Gastrocnemius medialis (tissue), 4 donors: ENCODE measurements around the gene FAM114A1. TPM values are rescaled to one million over a fixed set of nuclear protein-coding genes. Genes with fewer than 3 reads are reported as not detected.

Experiments used
- ATAC-seq, 2 donors: fragments of 150-250 bp; one replicate each; pipeline ENCODE4 v1.9.1; 2016
- DNase-seq, 2 donors: peaks; one replicate each; pipeline ENCODE4 v3.0.0-alpha.2; 2019
- H3K27ac ChIP-seq, 4 donors: fragments of 200-600 bp; sonication (generic); 1 replicate in 1 of 4; 2 replicates in 3 of 4; pipeline ENCODE4 v1.5.1; 2016 to 2018; ENCODE audit warnings: mild to moderate bottlenecking in 2 of 4, moderate library complexity in 1 of 4
- H3K27me3 ChIP-seq, 3 donors: fragments of 200-600 bp; sonication (generic) in 2 of 3; 1 replicate in 1 of 3; 2 replicates in 2 of 3; pipeline versions ENCODE4 v1.5.1 to v1.6.0; 2016 to 2019; ENCODE audit warnings: mild to moderate bottlenecking in 1 of 3, moderate library complexity in 1 of 3
- H3K36me3 ChIP-seq, 2 donors: fragments of 200-600 bp; sonication (generic) in 1 of 2; one replicate each; pipeline ENCODE4 v1.5.1; 2017 to 2018
- H3K4me1 ChIP-seq, 2 donors: fragments of 200-600 bp; sonication (generic) in 1 of 2; one replicate each; pipeline ENCODE4 v1.5.1; 2016 to 2017; ENCODE audit warnings: mild to moderate bottlenecking in 2 of 2
- H3K4me3 ChIP-seq, 4 donors: fragments of 200-600 bp; sonication (generic) in 3 of 4; 1 replicate in 1 of 4; 2 replicates in 3 of 4; pipeline ENCODE4 v1.5.1; 2016 to 2019; ENCODE audit warnings: mild to moderate bottlenecking in 2 of 4
- H3K9me3 ChIP-seq, 3 donors: fragments of 200-600 bp; sonication (generic) in 2 of 3; 1 replicate in 1 of 3; 2 replicates in 2 of 3; pipeline ENCODE4 v1.5.1; 2016 to 2019
- POLR2A ChIP-seq, 2 donors: fragments of 450-650 bp; IDR thresholded peaks; one replicate each; pipeline ENCODE4 v1.6.1; 2017; ENCODE audit warnings: antibody characterized with exemption in 2 of 2, mild to moderate bottlenecking in 2 of 2, moderate library complexity in 2 of 2
- in situ Hi-C, 4 donors: fragments of 200-750 bp; cut with MboI; loops; one replicate each; pipeline versions ENCODE4 v1.15.0 to v1.8.0; 2017; ENCODE audit warnings: low sequenced_read_pairs in 4 of 4
- intact Hi-C: fragments of 100-400 bp; cut with DNase I; formaldehyde crosslinking; loops from one replicate; pipeline ENCODE4 v1.15.1; 2023; ENCODE audit warnings: low total_unique reads
- total RNA-seq, 4 donors: library from RNA; depleted of rRNA; stranded (reverse); fragments of >200 nt; gene quantifications; one replicate each; pipeline versions ENCODE4 v1.1.0 to v1.2.3, GENCODE V29; 2016
- TF ChIP-seq, protein P1 (sequence below), 5 experiments: fragments of 450-650 bp in 3 of 5; fragments of 200-600 bp in 2 of 5; sonication (generic) in 2 of 5; IDR thresholded peaks in 4 of 5; conservative IDR thresholded peaks in 1 of 5; 1 replicate in 4 of 5; 2 replicates in 1 of 5; pipeline ENCODE4 v1.5.1; 2016 to 2019; ENCODE audit warnings: antibody characterized with exemption in 5 of 5, mild to moderate bottlenecking in 3 of 5, moderate library complexity in 3 of 5

The FAM114A1 gene
- total RNA-seq, 4 donors from 2014 or later, result 23.2 to 47.5 (median 27.4) TPM

DNA sequence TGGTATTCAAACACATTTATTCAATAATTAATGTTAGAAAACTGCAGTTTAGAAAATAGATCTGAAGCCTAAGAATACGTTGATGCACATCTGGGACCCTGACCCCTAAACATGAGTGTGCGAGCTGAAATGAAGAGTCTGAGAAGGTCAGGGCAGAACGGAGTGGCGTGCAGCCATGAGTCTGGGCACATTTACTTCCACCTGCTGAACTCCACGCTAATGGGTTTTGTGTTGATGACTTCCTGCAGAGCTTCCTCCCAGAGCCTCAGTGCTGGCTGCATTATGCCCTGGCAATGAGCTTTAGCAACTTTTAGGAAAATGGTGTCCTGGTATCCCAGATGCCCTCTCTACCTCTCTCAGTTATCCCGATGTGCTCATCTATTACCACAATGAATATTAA, 53.1 kb downstream of the FAM114A1 start:
- in situ Hi-C loops, result no loop called here
- ATAC-seq, result no peak

DNA sequence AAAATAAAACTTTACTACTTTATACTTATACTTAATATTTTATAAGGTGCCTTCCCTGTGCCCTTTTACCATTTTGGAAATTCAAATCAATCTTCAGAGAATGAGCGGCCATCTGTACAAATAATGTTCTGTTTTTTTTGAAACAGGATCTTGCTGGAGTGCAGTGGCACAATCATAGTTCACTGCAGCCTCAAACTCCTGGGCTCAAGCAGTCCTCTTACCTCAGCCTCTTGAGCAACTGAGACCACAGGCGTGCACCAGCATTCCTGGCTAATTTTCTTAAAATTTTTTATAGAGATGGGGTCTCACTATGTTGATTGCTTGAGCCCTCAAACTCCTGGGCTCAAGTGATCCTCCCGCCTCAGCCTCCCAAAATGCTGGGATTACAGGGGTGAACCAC, 53.5 kb downstream of the FAM114A1 start:
- ATAC-seq (no peak), DNase-seq (no peak)
- no peak overlapping the region for H3K27ac ChIP-seq
- H3K36me3 ChIP-seq, result peaks cover 0 to 17% of the 10 kb centered on the region in 2 donors
- intact Hi-C loops (no loop called here), in situ Hi-C loops (no loop called here)
- TF ChIP-seq, protein P1, sequence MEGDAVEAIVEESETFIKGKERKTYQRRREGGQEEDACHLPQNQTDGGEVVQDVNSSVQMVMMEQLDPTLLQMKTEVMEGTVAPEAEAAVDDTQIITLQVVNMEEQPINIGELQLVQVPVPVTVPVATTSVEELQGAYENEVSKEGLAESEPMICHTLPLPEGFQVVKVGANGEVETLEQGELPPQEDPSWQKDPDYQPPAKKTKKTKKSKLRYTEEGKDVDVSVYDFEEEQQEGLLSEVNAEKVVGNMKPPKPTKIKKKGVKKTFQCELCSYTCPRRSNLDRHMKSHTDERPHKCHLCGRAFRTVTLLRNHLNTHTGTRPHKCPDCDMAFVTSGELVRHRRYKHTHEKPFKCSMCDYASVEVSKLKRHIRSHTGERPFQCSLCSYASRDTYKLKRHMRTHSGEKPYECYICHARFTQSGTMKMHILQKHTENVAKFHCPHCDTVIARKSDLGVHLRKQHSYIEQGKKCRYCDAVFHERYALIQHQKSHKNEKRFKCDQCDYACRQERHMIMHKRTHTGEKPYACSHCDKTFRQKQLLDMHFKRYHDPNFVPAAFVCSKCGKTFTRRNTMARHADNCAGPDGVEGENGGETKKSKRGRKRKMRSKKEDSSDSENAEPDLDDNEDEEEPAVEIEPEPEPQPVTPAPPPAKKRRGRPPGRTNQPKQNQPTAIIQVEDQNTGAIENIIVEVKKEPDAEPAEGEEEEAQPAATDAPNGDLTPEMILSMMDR (IDR thresholded peaks at IDR 0.05 in 4 of 5, conservative IDR thresholded peaks at IDR 0.05 in 1 of 5), result no peak
- no peak for TF ChIP-seq POLR2A (IDR thresholded peaks at IDR 0.05)
- H3K9me3 ChIP-seq, result no peaks in the 10 kb centered on the region
- H3K4me1 ChIP-seq, result no peaks in the 10 kb centered on the region
- no peak overlapping the region for H3K4me3 ChIP-seq
- H3K27me3 ChIP-seq, result no peaks in the 10 kb centered on the region

More for the DNA sequence above, 53.1 kb downstream of the FAM114A1 start:
- H3K4me3 ChIP-seq, result no peak overlapping the region
- peaks cover 0 to 22% of the 10 kb centered on the region in 2 donors for H3K36me3 ChIP-seq
- no peak for DNase-seq
- H3K27me3 ChIP-seq, result no peaks in the 10 kb centered on the region
- no peaks in the 10 kb centered on the region for H3K4me1 ChIP-seq
- H3K27ac ChIP-seq, result no peak overlapping the region
- intact Hi-C loops, result no loop called here
- H3K9me3 ChIP-seq, result no peaks in the 10 kb centered on the region
- no peak for TF ChIP-seq POLR2A (IDR thresholded peaks at IDR 0.05)
- TF ChIP-seq, protein P1 (IDR thresholded peaks at IDR 0.05 in 4 of 5, conservative IDR thresholded peaks at IDR 0.05 in 1 of 5), result no peak

DNA sequence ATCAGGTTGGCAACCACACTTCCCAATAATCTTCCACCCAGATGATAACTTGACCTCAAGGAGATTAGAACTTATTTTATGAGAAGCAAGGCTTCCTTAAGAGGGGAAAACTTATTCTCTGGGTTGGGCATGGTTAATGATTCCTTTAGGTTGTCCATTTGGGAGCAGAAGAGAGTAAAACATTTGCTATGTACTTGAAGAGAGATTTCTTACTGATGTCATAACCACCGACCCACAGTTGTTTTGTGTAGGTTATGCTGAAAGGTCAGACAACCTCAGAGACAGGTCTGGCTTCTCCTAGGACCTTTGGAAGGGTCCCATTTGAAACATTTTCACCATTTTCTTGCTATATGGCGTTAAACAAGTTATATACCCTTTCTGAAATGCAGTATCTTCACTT, 56.1 kb downstream of the FAM114A1 start:
- Histone ChIP-seq H3K27me3 (no peaks in the 10 kb centered on the region), H3K4me3 (no peak overlapping the region), H3K4me1 (no peaks in the 10 kb centered on the region), H3K9me3 (no peaks in the 10 kb centered on the region), H3K27ac (no peak overlapping the region), H3K36me3 (peaks cover 0 to 22% of the 10 kb centered on the region in 2 donors)
- intact Hi-C loops (no loop called here), in situ Hi-C loops (no loop called here)
- no peak for DNase-seq
- ATAC-seq, result no peak
- TF ChIP-seq POLR2A (IDR thresholded peaks at IDR 0.05), result no peak
- TF ChIP-seq, protein P1 (IDR thresholded peaks at IDR 0.05 in 4 of 5, conservative IDR thresholded peaks at IDR 0.05 in 1 of 5), result no peak

DNA sequence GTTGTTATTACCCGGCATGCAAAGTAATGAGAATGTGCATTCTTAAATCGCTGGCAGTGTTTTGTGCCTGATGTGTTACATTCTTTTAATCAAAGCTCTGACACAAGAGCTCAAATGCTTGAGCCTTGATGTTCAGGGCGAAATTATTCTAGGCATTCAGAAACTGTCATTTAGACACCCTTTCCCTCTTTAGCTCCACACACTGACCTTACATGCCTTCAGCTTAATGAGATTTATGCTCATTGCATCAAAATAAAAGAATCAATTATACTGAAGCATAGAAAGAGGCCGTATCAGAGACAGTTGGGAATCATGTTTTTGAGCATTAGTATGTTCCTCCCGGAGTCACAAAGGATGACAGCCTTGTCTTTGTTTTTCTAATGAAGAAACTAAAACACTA, 56.7 kb downstream of the FAM114A1 start:
- no peak overlapping the region for H3K4me3 ChIP-seq
- H3K4me1 ChIP-seq, result no peaks in the 10 kb centered on the region
- peaks cover 0 to 22% of the 10 kb centered on the region in 2 donors for H3K36me3 ChIP-seq
- H3K27me3 ChIP-seq, result no peaks in the 10 kb centered on the region
- DNase-seq, result no peak
- intact Hi-C loops (no loop called here), in situ Hi-C loops (no loop called here)
- no peak for ATAC-seq
- no peaks in the 10 kb centered on the region for H3K9me3 ChIP-seq
- TF ChIP-seq, protein P1 (IDR thresholded peaks at IDR 0.05 in 4 of 5, conservative IDR thresholded peaks at IDR 0.05 in 1 of 5), result no peak
- no peak for TF ChIP-seq POLR2A (IDR thresholded peaks at IDR 0.05)
- H3K27ac ChIP-seq, result no peak overlapping the region
